Neural progenitor cell (in vitro differentiated cells): Measurements from ENCODE around the gene ZNF785.

Experiments used
- EZH2 ChIP-seq: fragments of 200-600 bp; sonication (generic); IDR thresholded peaks from 2 replicates; pipeline ENCODE4 v1.6.1; 2017; ENCODE audit warnings: antibody characterized with exemption, mild to moderate bottlenecking, moderate library complexity
- EZH2phosphoT487 ChIP-seq: fragments of 200-600 bp; sonication (generic); IDR thresholded peaks from 2 replicates; pipeline ENCODE4 v1.6.1; 2017; ENCODE audit warnings: antibody characterized with exemption
- TF ChIP-seq, protein P1 (sequence below): fragments of 200-600 bp; sonication (generic); IDR thresholded peaks from 2 replicates; pipeline ENCODE4 v1.5.1; 2017; ENCODE audit warnings: antibody characterized with exemption, mild to moderate bottlenecking

DNA sequence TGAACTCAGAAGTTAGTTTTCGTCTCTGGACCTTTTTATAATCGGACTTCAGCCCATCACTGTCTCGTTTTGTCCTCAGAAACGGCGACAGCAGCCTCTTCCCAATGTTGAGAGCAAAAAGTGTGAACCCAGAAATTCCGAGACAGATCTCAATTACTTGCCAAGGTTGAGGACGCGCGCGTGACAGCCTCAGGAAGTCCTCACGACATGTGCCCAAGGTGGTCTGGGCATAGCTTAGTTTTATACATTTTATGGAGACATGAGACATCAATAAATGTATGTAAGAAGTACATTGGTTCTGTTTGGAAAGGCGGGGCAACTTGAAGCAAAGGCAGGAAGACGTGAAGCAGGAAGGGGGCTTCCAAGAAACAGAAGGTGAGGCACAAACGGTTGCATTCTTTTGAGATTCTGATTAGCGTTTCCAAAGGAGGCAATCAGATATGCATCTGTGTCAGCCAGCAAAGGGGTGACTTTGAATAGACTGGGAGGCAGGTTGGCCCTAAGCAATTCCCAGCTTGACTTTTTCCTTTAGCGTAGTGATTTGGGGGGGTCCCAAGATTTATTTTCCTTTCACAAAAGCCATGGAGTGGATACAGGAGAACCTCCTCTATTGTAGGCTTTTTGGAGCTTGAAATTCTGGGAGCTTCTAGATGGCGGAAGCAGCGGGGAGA is 50.3 kb downstream of the ZNF785 start:
- TF ChIP-seq, protein P1, sequence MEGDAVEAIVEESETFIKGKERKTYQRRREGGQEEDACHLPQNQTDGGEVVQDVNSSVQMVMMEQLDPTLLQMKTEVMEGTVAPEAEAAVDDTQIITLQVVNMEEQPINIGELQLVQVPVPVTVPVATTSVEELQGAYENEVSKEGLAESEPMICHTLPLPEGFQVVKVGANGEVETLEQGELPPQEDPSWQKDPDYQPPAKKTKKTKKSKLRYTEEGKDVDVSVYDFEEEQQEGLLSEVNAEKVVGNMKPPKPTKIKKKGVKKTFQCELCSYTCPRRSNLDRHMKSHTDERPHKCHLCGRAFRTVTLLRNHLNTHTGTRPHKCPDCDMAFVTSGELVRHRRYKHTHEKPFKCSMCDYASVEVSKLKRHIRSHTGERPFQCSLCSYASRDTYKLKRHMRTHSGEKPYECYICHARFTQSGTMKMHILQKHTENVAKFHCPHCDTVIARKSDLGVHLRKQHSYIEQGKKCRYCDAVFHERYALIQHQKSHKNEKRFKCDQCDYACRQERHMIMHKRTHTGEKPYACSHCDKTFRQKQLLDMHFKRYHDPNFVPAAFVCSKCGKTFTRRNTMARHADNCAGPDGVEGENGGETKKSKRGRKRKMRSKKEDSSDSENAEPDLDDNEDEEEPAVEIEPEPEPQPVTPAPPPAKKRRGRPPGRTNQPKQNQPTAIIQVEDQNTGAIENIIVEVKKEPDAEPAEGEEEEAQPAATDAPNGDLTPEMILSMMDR = no peak
- no peak for TF ChIP-seq EZH2
- no peak for TF ChIP-seq EZH2phosphoT487
